Upper lobe of right lung (tissue), 1 donor: ENCODE measurements around the gene ZNF691. TPM values are rescaled to one million over a fixed set of nuclear protein-coding genes. Genes with fewer than 3 reads are reported as not detected.
A peak's percentile ranks its signal among the peaks of the same experiment; 100 is the strongest.

Experiments
- ATAC-seq: fragments of 200-7000 bp; cut with Tn5 transposase; one replicate; pipeline ENCODE4 v1.9.1; 2020; ENCODE audit warnings: mild to moderate bottlenecking, moderate library complexity
- DNase-seq: peaks from one replicate; pipeline ENCODE4 v3.0.0-alpha.2; 2020
- H3K27ac ChIP-seq: fragments of 200-600 bp; one replicate; pipeline ENCODE4 v1.8.0; 2022
- H3K27me3 ChIP-seq: fragments of 200-600 bp; one replicate; pipeline ENCODE4 v1.8.0; 2022; ENCODE audit warnings: mild to moderate bottlenecking
- H3K36me3 ChIP-seq: fragments of 200-600 bp; one replicate; pipeline ENCODE4 v1.8.0; 2022
- H3K4me1 ChIP-seq: fragments of 200-600 bp; one replicate; pipeline ENCODE4 v1.8.0; 2022
- H3K4me3 ChIP-seq: fragments of 200-600 bp; one replicate; pipeline ENCODE4 v1.8.0; 2022; ENCODE audit warnings: mild to moderate bottlenecking
- H3K9me3 ChIP-seq: fragments of 200-600 bp; one replicate; pipeline ENCODE4 v1.8.0; 2022
- CTCF ChIP-seq: fragments of 200-600 bp; IDR thresholded peaks from one replicate; pipeline ENCODE4 v1.8.0; 2022; ENCODE audit warnings: antibody characterized with exemption
- intact Hi-C: fragments of 100-400 bp; cut with DNase I; formaldehyde crosslinking; loops from one replicate; pipeline ENCODE4 v1.11.0; 2022
- long read RNA-seq: library from polyadenylated mRNA; unstranded; transcript quantifications from one replicate; pipeline ENCODE4 v2.0.0, GENCODE V29; 2021
- total RNA-seq: library from RNA; stranded (reverse); fragmentation: NEBNext Ultra II Directional; extraction: Animal tissue kit (Norgen Biotek cat#: 25700); gene quantifications from one replicate; pipeline ENCODE4 v1.2.1, GENCODE V29; 2021
- donor health status: DM: no; HTN: yes; CAD: no; lungs with severe emphysema.

The ZNF691 gene, protein sequence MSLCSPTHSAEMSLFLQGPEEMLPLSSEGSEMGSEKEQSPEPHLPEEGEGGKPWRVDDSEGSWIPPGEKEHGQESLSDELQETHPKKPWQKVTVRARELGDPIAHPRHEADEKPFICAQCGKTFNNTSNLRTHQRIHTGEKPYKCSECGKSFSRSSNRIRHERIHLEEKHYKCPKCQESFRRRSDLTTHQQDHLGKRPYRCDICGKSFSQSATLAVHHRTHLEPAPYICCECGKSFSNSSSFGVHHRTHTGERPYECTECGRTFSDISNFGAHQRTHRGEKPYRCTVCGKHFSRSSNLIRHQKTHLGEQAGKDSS
- total RNA-seq = 8.2 TPM
- long read RNA-seq, transcript ZNF691-206 (2 exons, 1,577 nt) = major isoform, 8 of 27 reads
- long read RNA-seq, transcript ZNF691-201 (4 exons, 1,910 nt) = minor isoform, 7 of 27 reads
- long read RNA-seq, partial matches to known transcripts = 3 of 27 reads
- long read RNA-seq, other reads (novel, unspliced or antisense) = 5 of 27 reads

DNA sequence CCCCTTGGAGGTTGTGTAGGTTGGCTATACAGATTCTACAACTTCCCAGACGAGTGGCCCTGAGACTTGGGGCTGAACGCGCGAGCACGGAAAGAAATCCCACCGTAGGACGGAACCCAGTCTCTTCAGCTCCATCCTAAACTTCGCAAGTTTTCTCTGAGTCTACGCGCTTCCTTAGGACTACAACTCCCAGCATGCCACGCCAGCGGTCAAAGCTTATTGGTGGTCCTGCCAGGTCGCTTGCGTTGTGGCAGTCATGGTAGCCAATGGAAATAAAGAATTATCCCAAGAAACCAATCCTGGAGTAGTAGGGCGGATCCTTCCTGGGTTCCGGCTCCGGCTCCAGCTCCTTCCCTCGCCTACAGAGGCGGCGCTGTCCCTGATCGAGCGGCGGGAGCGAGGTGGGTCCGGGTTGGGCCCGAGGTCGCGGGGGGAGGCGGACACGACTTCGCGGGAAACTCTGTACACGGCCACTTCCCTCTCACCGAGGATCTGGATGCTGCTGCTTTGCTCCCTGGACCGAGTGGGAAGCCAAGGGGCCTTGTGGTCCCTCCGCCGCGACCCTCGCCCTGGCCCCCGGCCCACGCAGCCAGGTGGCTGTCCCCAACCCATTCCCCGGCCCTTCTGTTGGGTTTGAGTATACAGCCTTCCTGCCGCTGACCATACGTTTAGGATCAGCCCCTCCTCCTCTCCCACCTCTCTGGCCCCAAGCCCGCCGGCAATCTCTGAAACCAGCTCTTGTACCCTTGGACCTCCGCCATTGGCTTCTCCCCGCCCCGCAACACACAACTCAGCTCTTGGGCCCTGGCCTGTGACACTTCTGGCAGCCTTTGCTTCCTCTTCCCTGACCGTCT, at the start of gene ZNF691:
TSS of gene ZNF691 (plus strand) at position 357 of the 854 bp plus-strand sequence. CDS start 3,046 bp downstream, outside the sequence.
- H3K27ac ChIP-seq = peak within 1 kb of the TSS; percentile 89
- ATAC-seq = peak; percentile 99
- peak; percentile 53 for TF ChIP-seq CTCF

GRCh38 chr1:42797414-42797813, 49.0 kb upstream of the ZNF691 start:
- no peaks in the 10 kb centered on the region for H3K9me3 ChIP-seq
- H3K36me3 ChIP-seq = no peaks in the 10 kb centered on the region
- TF ChIP-seq CTCF = no peak
- ATAC-seq (no peak), DNase-seq (no peak)
- H3K27me3 ChIP-seq = no peaks in the 10 kb centered on the region
- H3K4me3 ChIP-seq = no peak overlapping the region
- no peak overlapping the region for H3K27ac ChIP-seq
- intact Hi-C loops = no loop called here
- no peaks in the 10 kb centered on the region for H3K4me1 ChIP-seq

More for the DNA sequence above, at the start of gene ZNF691:
- H3K4me3 ChIP-seq = peak within 1 kb of the TSS; percentile 98
- H3K4me1 ChIP-seq = peaks cover 16% of the 10 kb centered on the region
- H3K36me3 ChIP-seq = peaks cover 13% of the 10 kb centered on the region
- intact Hi-C loops = no loop called here
- H3K27me3 ChIP-seq = no peaks in the 10 kb centered on the region
- H3K9me3 ChIP-seq = no peaks in the 10 kb centered on the region
- peak; percentile 94 for DNase-seq

DNA sequence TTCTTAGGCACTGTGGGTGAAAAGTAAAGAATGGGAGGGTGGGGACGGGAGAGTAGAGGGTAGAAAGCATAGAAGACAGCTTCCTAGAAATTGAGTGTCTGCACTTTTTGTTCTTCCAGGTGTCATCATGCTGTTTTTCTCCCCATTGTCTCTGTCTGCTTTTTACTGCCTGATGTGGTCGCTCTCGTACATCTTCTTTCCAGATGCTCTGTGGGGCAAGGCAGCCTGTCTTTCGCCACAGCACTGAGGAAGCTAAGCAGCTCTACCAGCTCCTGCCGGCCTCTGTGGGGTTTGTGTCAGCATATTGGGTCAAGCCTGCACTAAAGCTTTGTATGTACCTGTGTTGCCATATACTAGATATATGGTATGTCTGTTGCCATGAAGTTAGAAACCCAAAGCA, 48.4 kb upstream of the ZNF691 start:
- intact Hi-C loops = no loop called here
- no peak for TF ChIP-seq CTCF
- H3K27ac ChIP-seq = no peak overlapping the region
- ATAC-seq = no peak
- no peaks in the 10 kb centered on the region for H3K4me1 ChIP-seq
- no peaks in the 10 kb centered on the region for H3K9me3 ChIP-seq
- no peaks in the 10 kb centered on the region for H3K36me3 ChIP-seq
- H3K27me3 ChIP-seq = no peaks in the 10 kb centered on the region
- no peak for DNase-seq
- no peak overlapping the region for H3K4me3 ChIP-seq

DNA sequence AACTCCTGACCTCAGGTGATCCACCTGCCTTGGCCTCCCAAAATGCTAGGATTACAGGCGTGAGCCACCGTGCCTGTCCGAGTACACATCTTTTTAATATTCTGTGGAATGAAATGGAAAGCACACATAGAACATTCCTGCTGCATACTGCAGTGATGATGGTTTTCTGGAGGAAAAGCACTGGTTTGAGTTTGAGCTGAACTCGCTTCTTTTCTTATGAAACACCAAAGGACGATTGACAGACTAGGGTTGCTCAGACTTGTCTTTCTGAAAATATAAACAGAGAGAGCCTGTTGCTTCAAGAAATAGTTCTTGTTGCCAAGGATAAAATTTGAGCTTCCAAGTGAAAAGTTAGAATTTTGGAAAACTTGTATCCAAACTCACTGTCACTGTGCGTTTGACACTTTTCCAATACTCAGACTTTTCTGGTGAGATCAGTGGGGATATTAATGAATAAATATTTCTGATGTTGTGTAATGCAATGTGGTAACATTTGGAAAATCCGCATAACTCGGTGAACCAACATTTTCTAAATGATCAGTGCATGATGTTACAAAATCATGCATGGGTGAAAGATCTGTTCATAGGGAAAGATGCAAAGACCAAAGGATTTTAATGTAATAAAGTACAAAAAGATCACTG, 44.5 kb upstream of the ZNF691 start:
- intact Hi-C loops = no loop called here
- no peak for TF ChIP-seq CTCF

GRCh38 chr1:42806171-42806570, 40.2 kb upstream of the ZNF691 start:
- Histone ChIP-seq H3K36me3 (peaks cover 9% of the 10 kb centered on the region), H3K4me1 (no peaks in the 10 kb centered on the region), H3K4me3 (no peak overlapping the region), H3K9me3 (no peaks in the 10 kb centered on the region), H3K27ac (no peak overlapping the region), H3K27me3 (no peaks in the 10 kb centered on the region)
- intact Hi-C loops = no loop called here
- no peak for DNase-seq
- ATAC-seq = no peak
- TF ChIP-seq CTCF = no peak

More for the DNA sequence above, 44.5 kb upstream of the ZNF691 start:
- Histone ChIP-seq H3K9me3 (no peaks in the 10 kb centered on the region), H3K27me3 (no peaks in the 10 kb centered on the region), H3K27ac (no peak overlapping the region), H3K4me3 (no peak overlapping the region), H3K36me3 (peaks cover 6% of the 10 kb centered on the region), H3K4me1 (no peaks in the 10 kb centered on the region)
- ATAC-seq (no peak), DNase-seq (no peak)
